Fibroblast of the aortic adventitia (primary cell): ENCODE results near the gene THAP4. TPM values are rescaled to one million over a fixed set of nuclear protein-coding genes. Genes with fewer than 3 reads are reported as not detected.
"Not testable (repeated sequence)": the region's sequence is repeated elsewhere in the genome, so short reads cannot be mapped to it uniquely, and the experiment has no call there.

Source experiments
- DNase-seq: peaks from one replicate; pipeline ENCODE4 v3.0.0-alpha.2; 2010; ENCODE audit warnings: low read depth
- H3K4me3 ChIP-seq: 2 replicates; pipeline ENCODE4 v1.5.1; 2011; ENCODE audit warnings: low read depth, mild to moderate bottlenecking, control low read depth, low read length, moderate library complexity
- total RNA-seq: library from RNA; depleted of rRNA; stranded (reverse); fragments of >200 nt; gene quantifications from 2 replicates; pipeline ENCODE4 v1.2.3, GENCODE V29; 2012; ENCODE audit warnings: low replicate concordance
- TF ChIP-seq, protein P1 (sequence below): IDR thresholded peaks from 2 replicates; pipeline ENCODE4 v1.5.1; 2011; ENCODE audit warnings: mild to moderate bottlenecking, low read length, control low read depth, inconsistent platforms; ENCODE audit not compliant: insufficient read depth

THAP4 gene
- total RNA-seq, 1 donor: 26.4 TPM

DNA sequence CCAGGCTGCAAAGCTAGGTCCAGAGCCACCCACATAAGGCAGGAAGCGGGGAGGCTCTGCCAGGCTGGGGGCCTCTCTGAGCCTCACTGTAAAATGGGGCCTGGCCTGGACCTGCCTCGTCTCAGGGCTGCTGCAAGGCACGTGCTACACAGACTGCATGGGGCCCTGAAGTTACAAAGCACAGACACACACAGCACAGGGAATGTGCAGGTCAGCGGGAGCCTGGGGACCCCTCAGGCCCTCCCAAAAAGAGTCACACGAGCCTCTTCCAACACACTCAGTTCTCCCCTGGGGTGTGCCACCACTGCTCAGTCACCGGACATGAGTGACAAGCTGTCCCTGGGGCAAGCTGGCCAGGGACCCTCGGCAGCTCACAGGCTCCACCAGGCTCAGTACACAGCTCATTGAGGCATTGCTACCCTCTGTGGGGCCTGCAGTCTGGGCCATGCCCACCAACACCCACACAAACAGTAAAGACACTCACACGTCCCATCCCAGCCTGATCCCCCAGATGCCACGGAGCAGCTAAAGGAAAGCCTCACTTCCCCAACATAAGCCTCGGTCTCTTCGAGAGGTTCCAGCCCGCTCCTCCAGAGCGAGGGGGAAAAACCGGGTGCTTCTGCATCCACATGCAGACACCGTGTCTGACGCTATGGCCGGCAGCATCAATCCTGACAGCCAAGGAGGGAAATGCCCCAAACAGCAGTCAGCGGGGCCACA is 44.7 kb downstream of the THAP4 start:
- no peak overlapping the region for H3K4me3 ChIP-seq
- DNase-seq: no peak
- TF ChIP-seq, protein P1, sequence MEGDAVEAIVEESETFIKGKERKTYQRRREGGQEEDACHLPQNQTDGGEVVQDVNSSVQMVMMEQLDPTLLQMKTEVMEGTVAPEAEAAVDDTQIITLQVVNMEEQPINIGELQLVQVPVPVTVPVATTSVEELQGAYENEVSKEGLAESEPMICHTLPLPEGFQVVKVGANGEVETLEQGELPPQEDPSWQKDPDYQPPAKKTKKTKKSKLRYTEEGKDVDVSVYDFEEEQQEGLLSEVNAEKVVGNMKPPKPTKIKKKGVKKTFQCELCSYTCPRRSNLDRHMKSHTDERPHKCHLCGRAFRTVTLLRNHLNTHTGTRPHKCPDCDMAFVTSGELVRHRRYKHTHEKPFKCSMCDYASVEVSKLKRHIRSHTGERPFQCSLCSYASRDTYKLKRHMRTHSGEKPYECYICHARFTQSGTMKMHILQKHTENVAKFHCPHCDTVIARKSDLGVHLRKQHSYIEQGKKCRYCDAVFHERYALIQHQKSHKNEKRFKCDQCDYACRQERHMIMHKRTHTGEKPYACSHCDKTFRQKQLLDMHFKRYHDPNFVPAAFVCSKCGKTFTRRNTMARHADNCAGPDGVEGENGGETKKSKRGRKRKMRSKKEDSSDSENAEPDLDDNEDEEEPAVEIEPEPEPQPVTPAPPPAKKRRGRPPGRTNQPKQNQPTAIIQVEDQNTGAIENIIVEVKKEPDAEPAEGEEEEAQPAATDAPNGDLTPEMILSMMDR: no peak

DNA sequence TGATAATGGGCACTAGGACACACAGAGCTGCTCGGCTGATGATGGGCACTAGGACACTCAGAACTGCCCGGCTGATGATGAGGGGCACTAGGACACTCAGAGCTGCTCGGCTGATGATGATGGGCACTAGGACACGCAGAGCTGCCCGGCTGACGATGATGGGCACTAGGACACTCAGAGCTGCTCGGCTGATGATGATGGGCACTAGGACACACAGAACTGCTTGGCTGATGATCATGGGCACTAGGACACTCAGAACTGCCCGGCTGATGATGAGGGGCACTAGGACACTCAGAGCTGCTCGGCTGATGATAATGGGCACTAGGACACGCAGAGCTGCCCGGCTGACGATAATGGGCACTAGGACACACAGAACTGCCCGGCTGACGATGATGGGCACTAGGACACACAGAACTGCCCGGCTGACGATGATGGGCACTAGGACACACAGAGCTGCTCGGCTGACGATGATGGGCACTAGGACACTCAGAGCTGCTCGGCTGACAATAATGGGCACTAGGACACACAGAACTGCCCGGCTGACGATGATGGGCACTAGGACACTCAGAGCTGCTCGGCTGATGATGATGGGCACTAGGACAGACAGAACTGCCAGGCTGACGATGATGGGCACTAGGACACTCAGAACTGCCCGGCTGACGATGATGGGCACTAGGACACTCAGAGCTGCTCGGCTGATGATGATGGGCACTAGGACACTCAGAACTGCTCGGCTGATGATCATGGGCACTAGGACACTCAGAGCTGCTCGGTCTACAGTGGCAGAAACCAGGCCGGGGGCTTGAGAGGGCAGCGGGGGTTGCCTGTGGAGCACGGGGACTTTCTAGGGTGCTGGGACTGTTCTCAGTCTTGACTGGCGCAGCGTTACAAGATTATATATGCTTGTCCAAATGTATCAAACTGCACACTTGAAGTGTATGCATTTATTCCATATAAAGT is 46.2 kb downstream of the THAP4 start:
- not testable (repeated sequence) for H3K4me3 ChIP-seq, DNase-seq

DNA sequence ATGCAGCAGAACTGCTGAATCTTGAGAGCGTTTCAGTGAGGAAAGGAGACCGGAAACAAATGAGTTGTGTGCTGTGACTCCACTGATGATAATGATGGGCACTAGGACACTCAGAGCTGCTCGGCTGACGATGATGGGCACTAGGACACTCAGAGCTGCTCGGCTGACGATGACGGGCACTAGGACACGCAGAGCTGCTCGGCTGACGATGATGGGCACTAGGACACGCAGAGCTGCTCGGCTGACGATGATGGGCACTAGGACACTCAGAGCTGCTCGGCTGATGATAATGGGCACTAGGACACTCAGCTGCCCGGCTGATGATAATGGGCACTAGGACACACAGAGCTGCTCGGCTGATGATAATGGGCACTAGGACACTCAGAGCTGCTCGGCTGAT is 47.1 kb downstream of the THAP4 start:
- DNase-seq, H3K4me3 ChIP-seq: not testable (repeated sequence)

DNA sequence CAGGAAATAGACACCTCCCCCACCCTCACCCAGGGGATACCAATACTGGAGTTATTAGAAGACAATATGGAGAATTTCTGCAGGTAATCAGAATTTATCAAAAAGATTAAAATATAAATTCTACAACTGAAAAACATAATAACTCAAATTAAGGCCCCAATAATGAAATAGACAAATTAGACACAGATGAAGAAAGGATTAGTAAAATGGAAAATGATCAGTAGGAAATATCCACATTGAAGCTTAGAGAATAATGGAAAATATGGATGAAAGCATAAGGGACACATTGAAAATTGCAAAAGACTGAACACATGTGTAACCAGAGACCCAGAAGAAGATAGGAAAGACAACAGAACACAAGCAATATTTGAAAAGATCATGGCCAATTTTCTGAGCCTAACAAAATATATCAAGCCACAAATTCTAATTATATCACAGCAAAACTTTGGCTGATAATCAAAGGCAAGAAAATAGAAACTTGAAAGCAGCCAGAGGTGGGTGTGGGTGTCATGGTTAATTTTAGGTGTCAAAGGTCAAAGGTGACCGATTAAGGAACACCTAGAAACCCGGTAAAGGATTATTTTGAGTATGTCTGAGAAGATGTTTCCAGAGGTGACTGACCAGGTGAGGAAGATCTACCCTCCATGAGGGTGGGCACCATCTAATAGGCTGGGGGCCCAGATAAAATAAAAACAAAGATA is 50.2 kb downstream of the THAP4 start:
- TF ChIP-seq, protein P1: no peak
- DNase-seq: no peak
- no peak overlapping the region for H3K4me3 ChIP-seq

DNA sequence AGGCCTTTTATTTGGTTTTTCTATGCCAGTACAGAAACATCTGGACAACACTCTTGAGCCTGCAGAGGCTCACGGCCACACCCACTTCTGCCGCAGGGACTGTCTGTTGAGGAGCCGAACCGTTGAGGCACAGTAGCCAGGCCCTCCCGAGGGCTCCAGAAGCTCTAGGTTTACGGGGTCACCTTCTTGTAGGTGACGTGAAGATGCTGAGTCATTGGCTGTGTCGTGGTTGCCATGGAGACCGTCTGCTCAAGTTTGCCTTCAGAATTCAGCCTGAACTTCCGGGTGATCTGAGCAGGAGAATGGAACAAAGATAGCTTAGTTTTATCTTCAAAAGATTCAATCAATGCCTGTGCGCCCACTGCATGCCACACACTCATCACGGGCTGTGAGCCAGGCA is 52.5 kb downstream of the THAP4 start:
- DNase-seq: no peak
- TF ChIP-seq, protein P1: no peak
- no peak overlapping the region for H3K4me3 ChIP-seq

DNA sequence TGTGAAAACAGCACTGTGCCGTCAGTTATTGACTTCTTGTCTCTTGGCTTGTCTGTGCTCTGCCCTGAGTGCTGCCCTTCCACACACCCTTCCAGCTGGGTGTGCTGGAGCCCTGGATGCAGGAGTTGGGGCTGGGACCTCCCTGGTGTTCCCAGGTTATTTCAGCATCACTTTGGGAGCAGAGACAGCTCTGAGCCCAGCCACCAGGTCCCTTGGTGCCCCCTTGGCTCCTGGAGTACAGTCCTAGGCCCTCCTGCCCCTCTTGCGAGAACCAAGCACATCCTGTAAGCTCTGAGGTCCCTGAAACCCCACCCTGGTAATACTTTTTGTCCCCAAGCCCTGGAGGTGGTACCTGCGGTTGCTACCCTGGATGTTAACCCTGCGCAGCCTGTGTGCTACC is 54.2 kb downstream of the THAP4 start:
- DNase-seq: no peak
- TF ChIP-seq, protein P1: no peak
- H3K4me3 ChIP-seq: no peak overlapping the region

DNA sequence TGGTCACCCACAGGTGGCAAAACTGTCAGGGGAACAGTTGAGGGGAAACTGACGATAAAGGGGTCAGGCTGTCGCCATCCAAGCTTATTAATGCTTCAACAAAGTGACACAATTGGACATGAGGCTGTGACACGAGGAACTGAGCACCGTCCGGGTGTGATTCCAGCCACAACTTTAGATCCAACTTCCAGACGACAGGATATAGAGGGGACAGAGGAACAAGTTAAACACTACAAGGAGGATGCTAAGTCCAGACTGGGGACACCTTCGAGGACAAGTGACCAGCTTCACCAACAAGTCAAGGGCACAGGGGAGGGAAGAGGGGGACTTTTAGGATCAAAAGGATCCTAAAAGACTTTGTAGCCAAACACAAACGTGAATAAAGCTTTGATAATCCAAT is 54.6 kb downstream of the THAP4 start:
- TF ChIP-seq, protein P1: no peak
- no peak for DNase-seq

More for the DNA sequence above, 54.6 kb downstream of the THAP4 start:
- no peak overlapping the region for H3K4me3 ChIP-seq
